ENCODE data around the gene DCDC2. TPM values are rescaled to one million over a fixed set of nuclear protein-coding genes. Genes with fewer than 3 reads are reported as not detected.
"Not testable (repeated sequence)": the region's sequence is repeated elsewhere in the genome, so short reads cannot be mapped to it uniquely, and the experiment has no call there.

The DCDC2 gene
- total RNA-seq, 1 experiment from 2014 or later: 191 TPM

GRCh38 chr6:24376871-24377270 is 19.0 kb upstream of the DCDC2 start:
- no peaks in the 10 kb centered on the region for H3K36me3 ChIP-seq (ENCODE audit: control insufficient read depth, insufficient read depth, low read length)
- intact Hi-C loops (cut with micrococcal nuclease; ENCODE audit: unreplicated experiment): no loop called here
- no peaks in the 10 kb centered on the region for H3K9me3 Mint-ChIP-seq (ENCODE audit: unreplicated experiment)
- DNase-seq: no peak
- no peak overlapping the region for H3K27ac Mint-ChIP-seq (ENCODE audit: unreplicated experiment)
- no peaks in the 10 kb centered on the region for H3K27me3 Mint-ChIP-seq (ENCODE audit: insufficient read depth, unreplicated experiment)
- H3K4me3 Mint-ChIP-seq (ENCODE audit: unreplicated experiment): no peak overlapping the region
- no TSS peak for BruUV-seq (replicated peaks)
- H3K4me1 Mint-ChIP-seq (ENCODE audit: low read depth, unreplicated experiment): peaks cover 7% of the 10 kb centered on the region
- no peak overlapping the region for H3K4me3 ChIP-seq (ENCODE audit: low read depth, low read length)
- TF ChIP-seq CTCF (IDR thresholded peaks at IDR 0.05; ENCODE audit: insufficient read depth in 1 of 2, low read depth in 1 of 2, low read length in 1 of 2, severe bottlenecking in 1 of 2, unreplicated experiment in 1 of 2): no peak
- 0 out of 2 replicates have a peak, but pooled peaks cover 2% of the 10 kb centered on the region for H3K4me1 ChIP-seq
- POLR2A ChIA-PET: no interaction called here
- no peaks in the 10 kb centered on the region for H3K27me3 ChIP-seq (replicated peaks; ENCODE audit: control insufficient read depth, insufficient read depth, low read length)
- H3K36me3 Mint-ChIP-seq (ENCODE audit: insufficient read depth, unreplicated experiment): peaks cover 6% of the 10 kb centered on the region
- H3K9me3 ChIP-seq: no peaks in the 10 kb centered on the region
- CTCF ChIA-PET: interaction anchor here (0.9 kb wide), 1 partner anchor 17 kb away, joined by 3 read pairs; no protein-coding TSS in a partner anchor

- Histone ChIP-seq H3K27me3 (replicated peaks; ENCODE audit: control insufficient read depth, insufficient read depth, low read length) (no peaks in the 10 kb centered on the region), H3K4me1 (no peaks in the 10 kb centered on the region), H3K36me3 (ENCODE audit: control insufficient read depth, insufficient read depth, low read length) (no peaks in the 10 kb centered on the region), H3K4me3 (ENCODE audit: low read depth, low read length) (no peak overlapping the region), H3K9me3 (no peaks in the 10 kb centered on the region)
- Mint-ChIP-seq H3K27ac (ENCODE audit: unreplicated experiment) (peak overlapping the region; percentile 28), H3K4me1 (ENCODE audit: low read depth, unreplicated experiment) (no peaks in the 10 kb centered on the region), H3K9me3 (ENCODE audit: unreplicated experiment) (no peaks in the 10 kb centered on the region), H3K27me3 (ENCODE audit: insufficient read depth, unreplicated experiment) (no peaks in the 10 kb centered on the region), H3K36me3 (ENCODE audit: insufficient read depth, unreplicated experiment) (peaks cover 6% of the 10 kb centered on the region), H3K4me3 (ENCODE audit: unreplicated experiment) (no peak overlapping the region)
- intact Hi-C loops (cut with micrococcal nuclease; ENCODE audit: unreplicated experiment): no loop called here
- no TSS peak for BruUV-seq (replicated peaks)
- CTCF ChIA-PET: interaction anchor here (0.6 kb wide), 1 partner anchor 15 kb away, joined by 3 read pairs; no protein-coding TSS in a partner anchor
- TF ChIP-seq CTCF (IDR thresholded peaks at IDR 0.05; ENCODE audit: insufficient read depth in 1 of 2, low read depth in 1 of 2, low read length in 1 of 2, severe bottlenecking in 1 of 2, unreplicated experiment in 1 of 2): no peak
- DNase-seq: no peak
- POLR2A ChIA-PET: interaction anchor here (0.6 kb wide), 1 partner anchor 147 kb away, joined by 3 read pairs; no protein-coding TSS in a partner anchor
These were observed 16.8 kb upstream of the DCDC2 start for GRCh38 chr6:24374612-24375011.

GRCh38 chr6:24365103-24365633 is 7.3 kb upstream of the DCDC2 start:
- DNase-seq; POLR2A ChIA-PET; H3K4me1 Mint-ChIP-seq (ENCODE audit: low read depth, unreplicated experiment); H3K27me3 Mint-ChIP-seq (ENCODE audit: insufficient read depth, unreplicated experiment); H3K9me3 Mint-ChIP-seq (ENCODE audit: unreplicated experiment); H3K36me3 Mint-ChIP-seq (ENCODE audit: insufficient read depth, unreplicated experiment); H3K36me3 ChIP-seq (ENCODE audit: control insufficient read depth, insufficient read depth, low read length); H3K9me3 ChIP-seq; BruUV-seq (replicated peaks); H3K4me3 ChIP-seq (ENCODE audit: low read depth, low read length); intact Hi-C loops (cut with micrococcal nuclease; ENCODE audit: unreplicated experiment); H3K27ac Mint-ChIP-seq (ENCODE audit: unreplicated experiment); H3K4me3 Mint-ChIP-seq (ENCODE audit: unreplicated experiment); H3K4me1 ChIP-seq; H3K27me3 ChIP-seq (replicated peaks; ENCODE audit: control insufficient read depth, insufficient read depth, low read length); CTCF ChIA-PET: not testable (repeated sequence)

GRCh38 chr6:24362363-24362762 is 4.5 kb upstream of the DCDC2 start:
- ChIA-PET POLR2A (interaction anchor here (1.1 kb wide), 1 partner anchor 40 kb away, joined by 5 read pairs; the partner anchor contains the start of gene MRS2), CTCF (interaction anchor here (1.0 kb wide), 1 partner anchor 27 kb away, joined by 4 read pairs; no protein-coding TSS in a partner anchor)
- BruUV-seq (replicated peaks); H3K9me3 Mint-ChIP-seq (ENCODE audit: unreplicated experiment); H3K9me3 ChIP-seq; H3K27ac Mint-ChIP-seq (ENCODE audit: unreplicated experiment); H3K4me1 Mint-ChIP-seq (ENCODE audit: low read depth, unreplicated experiment); H3K27me3 ChIP-seq (replicated peaks; ENCODE audit: control insufficient read depth, insufficient read depth, low read length); H3K36me3 ChIP-seq (ENCODE audit: control insufficient read depth, insufficient read depth, low read length); H3K4me3 ChIP-seq (ENCODE audit: low read depth, low read length); H3K4me3 Mint-ChIP-seq (ENCODE audit: unreplicated experiment); intact Hi-C loops (cut with micrococcal nuclease; ENCODE audit: unreplicated experiment); DNase-seq; H3K27me3 Mint-ChIP-seq (ENCODE audit: insufficient read depth, unreplicated experiment): not testable (repeated sequence)
- peaks cover 19% of the 10 kb centered on the region for H3K36me3 Mint-ChIP-seq (ENCODE audit: insufficient read depth, unreplicated experiment)
- peaks cover 10% of the 10 kb centered on the region; the same call in 1 of the 2 replicates for H3K4me1 ChIP-seq

Data from Caco-2 (cell line).